GM19238 (cell line): ENCODE results near the gene IL20.

Experiments used
- DNase-seq: peaks from one replicate; pipeline ENCODE4 v3.0.0; 2011; ENCODE audit warnings: low spot score; ENCODE audit not compliant: insufficient read length

IL20 gene

GRCh38 chr1:206901944-206902343, 36.5 kb downstream of the IL20 start:
- DNase-seq = no peak

- no peak for DNase-seq
Observed at GRCh38 chr1:206902702-206903101, 37.3 kb downstream of the IL20 start.

- no peak for DNase-seq
Observed at GRCh38 chr1:206903687-206904086, 38.3 kb downstream of the IL20 start.

- DNase-seq = no peak
Observed at GRCh38 chr1:206904423-206905142, 39.2 kb downstream of the IL20 start.

- DNase-seq = no peak
Observed at GRCh38 chr1:206905295-206906164, 40.1 kb downstream of the IL20 start.

GRCh38 chr1:206907304-206907991, 42.0 kb downstream of the IL20 start:
- no peak for DNase-seq

GRCh38 chr1:206908038-206908437, 42.6 kb downstream of the IL20 start:
- no peak for DNase-seq

GRCh38 chr1:206909161-206909882, 43.9 kb downstream of the IL20 start:
- DNase-seq = no peak

- no peak for DNase-seq
Observed at GRCh38 chr1:206909883-206910318, 44.5 kb downstream of the IL20 start.

GRCh38 chr1:206911064-206911663, 45.7 kb downstream of the IL20 start:
- DNase-seq = no peak

- DNase-seq = peak; percentile 60
Observed at GRCh38 chr1:206912445-206913095, 47.1 kb downstream of the IL20 start.

GRCh38 chr1:206913766-206914537, 48.5 kb downstream of the IL20 start:
- DNase-seq = no peak

- DNase-seq = no peak
Observed at GRCh38 chr1:206915030-206915735, 49.8 kb downstream of the IL20 start.

- DNase-seq = no peak
Observed at GRCh38 chr1:206916000-206916709, 50.7 kb downstream of the IL20 start.

GRCh38 chr1:206918076-206918475, 52.7 kb downstream of the IL20 start:
- DNase-seq = no peak
